ENCODE data around the gene SIVA1. TPM values are rescaled to one million over a fixed set of nuclear protein-coding genes. Genes with fewer than 3 reads are reported as not detected.

SIVA1 gene
- polyA plus RNA-seq, 1 of the 3 experiments (the other 2 are of a cell fraction) = 137 TPM

DNA sequence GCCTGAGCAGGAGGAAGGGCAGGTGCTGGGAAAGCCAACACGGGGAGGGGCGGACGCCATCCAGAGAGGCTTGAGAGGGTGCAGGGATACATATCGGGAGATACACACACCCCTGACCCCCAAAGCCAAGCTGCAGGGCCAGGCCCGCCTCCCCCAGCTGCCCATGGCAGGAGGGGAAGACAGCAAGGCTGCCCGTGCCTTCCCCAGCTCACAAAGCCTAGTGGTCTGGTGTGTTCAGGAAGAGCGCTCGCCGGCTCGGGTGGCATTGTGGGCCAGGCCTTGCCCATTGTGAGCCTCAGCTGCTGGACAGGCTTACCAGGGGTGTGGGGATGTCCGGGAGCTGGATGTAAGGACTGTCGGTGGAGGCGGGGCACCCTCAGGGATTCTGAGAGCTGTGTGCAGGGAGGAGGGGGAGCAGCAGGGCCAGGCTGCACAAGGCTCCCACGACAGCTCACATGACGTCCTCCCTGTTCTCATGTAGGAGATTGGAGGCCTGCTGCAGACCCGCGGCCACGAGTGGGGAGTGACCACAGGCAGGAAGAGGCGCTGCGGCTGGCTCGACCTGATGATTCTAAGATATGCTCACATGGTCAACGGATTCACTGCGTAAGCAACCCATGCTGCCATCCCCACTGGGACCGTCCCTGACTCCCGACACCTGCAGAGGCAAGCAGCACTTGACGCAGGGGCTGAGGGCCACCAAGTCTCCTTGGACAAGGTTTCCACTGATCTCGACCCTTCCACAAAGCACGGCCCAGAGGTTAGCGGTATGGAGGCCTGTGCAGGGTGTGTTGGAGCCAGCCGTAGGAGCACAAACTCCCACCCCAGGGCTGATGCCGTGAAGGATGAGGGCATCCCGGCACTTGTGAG lies 10.1 kb upstream of the SIVA1 start:
- ChIA-PET POLR2A (interaction anchor here (0.6 kb wide), 1 partner anchor 8 kb away, joined by 3 read pairs; no protein-coding TSS in a partner anchor), CTCF (interaction anchor here (0.7 to 1.4 kb wide), 2 partner anchors 8 to 26 kb away, joined by 3 read pairs; no protein-coding TSS in a partner anchor)
- TF ChIP-seq EP300 (IDR thresholded peaks at IDR 0.05; ENCODE audit: borderline replicate concordance in 1 of 2, low read depth in 1 of 2, low read length in 1 of 2) = no peak
- TF ChIP-seq NFIC (IDR thresholded peaks at IDR 0.05; ENCODE audit: borderline replicate concordance) = no peak
- TF ChIP-seq TAF1 (IDR thresholded peaks at IDR 0.05; ENCODE audit: borderline replicate concordance, low read depth, low read length) = no peak
- TF ChIP-seq FOSL2 (IDR thresholded peaks at IDR 0.05; ENCODE audit: borderline replicate concordance, low read depth) = no peak
- no peak for TF ChIP-seq FOXM1 (IDR thresholded peaks at IDR 0.05; ENCODE audit: low read depth)
- TF ChIP-seq FOXJ3 (CRISPR knock-in tag; IDR thresholded peaks at IDR 0.05) = no peak
- no peak for TF ChIP-seq TEAD4 (IDR thresholded peaks at IDR 0.05; ENCODE audit: borderline replicate concordance, insufficient read depth)
- TF ChIP-seq GATA2 (CRISPR knock-in tag; IDR thresholded peaks at IDR 0.05) = no peak
- TF ChIP-seq POLR2AphosphoS5 (IDR thresholded peaks at IDR 0.05; ENCODE audit: low read depth, low read length) = no peak
- TF ChIP-seq RAD21 (IDR thresholded peaks at IDR 0.05; ENCODE audit: low read length) = no peak
- TF ChIP-seq MXI1 (IDR thresholded peaks at IDR 0.05; ENCODE audit: low read depth, low read length) = no peak
- TF ChIP-seq RCOR1 (IDR thresholded peaks at IDR 0.05; ENCODE audit: low read length) = no peak

DNA sequence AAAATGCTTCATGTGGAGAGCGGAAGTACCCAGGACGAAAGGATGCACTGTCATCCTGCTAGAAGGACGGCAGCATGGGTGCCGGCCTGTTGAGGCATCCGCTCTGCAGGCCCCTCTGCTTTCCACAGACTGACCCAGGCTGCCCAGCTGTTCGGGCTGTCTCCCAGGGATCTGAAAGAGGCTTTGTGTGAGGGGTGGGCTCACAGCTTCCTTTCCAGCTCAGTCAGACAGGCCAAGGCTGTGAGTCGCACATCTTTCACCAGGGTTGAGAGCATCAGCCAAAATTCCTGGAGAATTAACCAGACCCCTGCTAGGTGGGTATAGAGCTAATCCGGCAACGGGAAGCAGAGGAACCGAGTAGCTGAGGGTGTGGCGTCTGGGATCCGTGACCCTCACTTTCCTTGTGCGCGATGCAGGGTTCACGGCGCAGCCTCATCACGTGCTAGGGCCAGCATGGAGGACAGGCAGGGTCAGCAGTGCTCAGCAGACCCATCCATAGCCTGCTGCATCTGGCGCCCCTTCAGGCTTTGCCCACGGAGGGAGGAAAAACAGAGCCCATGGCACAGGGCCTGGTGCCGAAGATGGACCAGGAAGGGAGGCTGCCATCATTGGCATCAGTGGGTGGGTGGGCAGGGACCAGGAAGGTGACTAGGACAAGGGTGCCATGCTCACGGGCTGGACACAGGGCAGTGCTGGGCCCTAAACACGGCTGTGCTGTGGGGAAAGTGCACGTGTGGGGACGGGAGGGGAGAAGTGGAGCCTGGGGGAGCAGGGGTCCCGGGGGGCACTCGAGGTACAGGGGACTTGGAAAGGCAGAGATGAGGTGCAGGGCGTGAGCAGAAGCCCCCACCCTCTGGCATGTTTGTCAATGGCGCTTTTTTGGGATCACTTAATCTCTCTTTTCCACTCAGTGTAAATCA lies 9.2 kb upstream of the SIVA1 start:
- no peak overlapping the region for H3K9ac ChIP-seq
- DNase-seq = no peak
- H3K4me2 ChIP-seq = no peak overlapping the region
- no peaks in the 10 kb centered on the region; a peak in 1 of 4 replicates for H3K4me1 ChIP-seq (ENCODE audit: control insufficient read depth in 1 of 2, insufficient read depth in 2 of 2, low read depth in 1 of 2, low read length in 1 of 2)
- H3K27ac ChIP-seq (ENCODE audit: low read depth in 2 of 2, low read length in 1 of 2) = no peak overlapping the region
- no peak overlapping the region for H2AFZ ChIP-seq (ENCODE audit: low read depth)
- no peaks in the 10 kb centered on the region for H3K9me3 ChIP-seq
- no peaks in the 10 kb centered on the region for H3K9me2 ChIP-seq
- ChIA-PET CTCF (no interaction called here), POLR2A (no interaction called here)
- no peaks in the 10 kb centered on the region for H4K20me1 ChIP-seq (ENCODE audit: insufficient read depth)
- 75% methylated on average over 18 of the region's 28 CpGs for WGBS (ENCODE audit: low lambda C conversion rate)
- peaks cover 0 to 5% of the 10 kb centered on the region in 2 experiments for H3K36me3 ChIP-seq (replicated peaks in 1 of 2; ENCODE audit: control insufficient read depth in 1 of 2, insufficient read depth in 2 of 2, low read length in 1 of 2)
- no peaks in the 10 kb centered on the region for H3F3A ChIP-seq (replicated peaks; ENCODE audit: insufficient read depth)
- H3K4me3 ChIP-seq (ENCODE audit: low read depth in 2 of 2, low read length in 1 of 2) = no peak overlapping the region
- no peaks in the 10 kb centered on the region for H3K27me3 ChIP-seq (ENCODE audit: insufficient read depth)
- no peaks in the 10 kb centered on the region for H3K79me2 ChIP-seq (ENCODE audit: insufficient read depth)
- no peak for TF ChIP-seq NFIC (IDR thresholded peaks at IDR 0.05; ENCODE audit: borderline replicate concordance)
- TF ChIP-seq NRF1 (IDR thresholded peaks at IDR 0.05; ENCODE audit: low read depth, low read length) = no peak
- TF ChIP-seq FOSL2 (IDR thresholded peaks at IDR 0.05; ENCODE audit: borderline replicate concordance, low read depth) = no peak
- TF ChIP-seq RAD21 (IDR thresholded peaks at IDR 0.05; ENCODE audit: low read length) = no peak
- TF ChIP-seq, protein P1, sequence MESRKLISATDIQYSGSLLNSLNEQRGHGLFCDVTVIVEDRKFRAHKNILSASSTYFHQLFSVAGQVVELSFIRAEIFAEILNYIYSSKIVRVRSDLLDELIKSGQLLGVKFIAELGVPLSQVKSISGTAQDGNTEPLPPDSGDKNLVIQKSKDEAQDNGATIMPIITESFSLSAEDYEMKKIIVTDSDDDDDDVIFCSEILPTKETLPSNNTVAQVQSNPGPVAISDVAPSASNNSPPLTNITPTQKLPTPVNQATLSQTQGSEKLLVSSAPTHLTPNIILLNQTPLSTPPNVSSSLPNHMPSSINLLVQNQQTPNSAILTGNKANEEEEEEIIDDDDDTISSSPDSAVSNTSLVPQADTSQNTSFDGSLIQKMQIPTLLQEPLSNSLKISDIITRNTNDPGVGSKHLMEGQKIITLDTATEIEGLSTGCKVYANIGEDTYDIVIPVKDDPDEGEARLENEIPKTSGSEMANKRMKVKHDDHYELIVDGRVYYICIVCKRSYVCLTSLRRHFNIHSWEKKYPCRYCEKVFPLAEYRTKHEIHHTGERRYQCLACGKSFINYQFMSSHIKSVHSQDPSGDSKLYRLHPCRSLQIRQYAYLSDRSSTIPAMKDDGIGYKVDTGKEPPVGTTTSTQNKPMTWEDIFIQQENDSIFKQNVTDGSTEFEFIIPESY (IDR thresholded peaks at IDR 0.05; ENCODE audit: borderline replicate concordance, low read depth) = no peak
- no peak for TF ChIP-seq JUND (IDR thresholded peaks at IDR 0.05)
- TF ChIP-seq, protein P2, sequence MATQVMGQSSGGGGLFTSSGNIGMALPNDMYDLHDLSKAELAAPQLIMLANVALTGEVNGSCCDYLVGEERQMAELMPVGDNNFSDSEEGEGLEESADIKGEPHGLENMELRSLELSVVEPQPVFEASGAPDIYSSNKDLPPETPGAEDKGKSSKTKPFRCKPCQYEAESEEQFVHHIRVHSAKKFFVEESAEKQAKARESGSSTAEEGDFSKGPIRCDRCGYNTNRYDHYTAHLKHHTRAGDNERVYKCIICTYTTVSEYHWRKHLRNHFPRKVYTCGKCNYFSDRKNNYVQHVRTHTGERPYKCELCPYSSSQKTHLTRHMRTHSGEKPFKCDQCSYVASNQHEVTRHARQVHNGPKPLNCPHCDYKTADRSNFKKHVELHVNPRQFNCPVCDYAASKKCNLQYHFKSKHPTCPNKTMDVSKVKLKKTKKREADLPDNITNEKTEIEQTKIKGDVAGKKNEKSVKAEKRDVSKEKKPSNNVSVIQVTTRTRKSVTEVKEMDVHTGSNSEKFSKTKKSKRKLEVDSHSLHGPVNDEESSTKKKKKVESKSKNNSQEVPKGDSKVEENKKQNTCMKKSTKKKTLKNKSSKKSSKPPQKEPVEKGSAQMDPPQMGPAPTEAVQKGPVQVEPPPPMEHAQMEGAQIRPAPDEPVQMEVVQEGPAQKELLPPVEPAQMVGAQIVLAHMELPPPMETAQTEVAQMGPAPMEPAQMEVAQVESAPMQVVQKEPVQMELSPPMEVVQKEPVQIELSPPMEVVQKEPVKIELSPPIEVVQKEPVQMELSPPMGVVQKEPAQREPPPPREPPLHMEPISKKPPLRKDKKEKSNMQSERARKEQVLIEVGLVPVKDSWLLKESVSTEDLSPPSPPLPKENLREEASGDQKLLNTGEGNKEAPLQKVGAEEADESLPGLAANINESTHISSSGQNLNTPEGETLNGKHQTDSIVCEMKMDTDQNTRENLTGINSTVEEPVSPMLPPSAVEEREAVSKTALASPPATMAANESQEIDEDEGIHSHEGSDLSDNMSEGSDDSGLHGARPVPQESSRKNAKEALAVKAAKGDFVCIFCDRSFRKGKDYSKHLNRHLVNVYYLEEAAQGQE (IDR thresholded peaks at IDR 0.05; ENCODE audit: low read depth, low read length) = no peak
- no peak for TF ChIP-seq TEAD4 (IDR thresholded peaks at IDR 0.05; ENCODE audit: borderline replicate concordance, insufficient read depth)
- TF ChIP-seq GABPA (IDR thresholded peaks at IDR 0.05; ENCODE audit: low read depth) = no peak
- no peak for TF ChIP-seq PBX3 (IDR thresholded peaks at IDR 0.05)

More for the DNA sequence above, 10.1 kb upstream of the SIVA1 start:
- no peaks in the 10 kb centered on the region; a peak in 1 of 4 replicates for H3K4me1 ChIP-seq (ENCODE audit: control insufficient read depth in 1 of 2, insufficient read depth in 2 of 2, low read depth in 1 of 2, low read length in 1 of 2)
- no peaks in the 10 kb centered on the region for H3K27me3 ChIP-seq (ENCODE audit: insufficient read depth)
- no peaks in the 10 kb centered on the region for H3K79me2 ChIP-seq (ENCODE audit: insufficient read depth)
- no peaks in the 10 kb centered on the region for H3K9me3 ChIP-seq
- no peak for DNase-seq
- H3K4me2 ChIP-seq = no peak overlapping the region
- peaks cover 0 to 5% of the 10 kb centered on the region in 2 experiments for H3K36me3 ChIP-seq (replicated peaks in 1 of 2; ENCODE audit: control insufficient read depth in 1 of 2, insufficient read depth in 2 of 2, low read length in 1 of 2)
- H4K20me1 ChIP-seq (ENCODE audit: insufficient read depth) = no peaks in the 10 kb centered on the region
- H3K9ac ChIP-seq = no peak overlapping the region
- H2AFZ ChIP-seq (ENCODE audit: low read depth) = no peak overlapping the region
- no peaks in the 10 kb centered on the region for H3F3A ChIP-seq (replicated peaks; ENCODE audit: insufficient read depth)
- no peak overlapping the region for H3K27ac ChIP-seq (ENCODE audit: low read depth in 2 of 2, low read length in 1 of 2)
- H3K9me2 ChIP-seq = no peaks in the 10 kb centered on the region
- 94% methylated on average over 19 of the region's 32 CpGs for WGBS (ENCODE audit: low lambda C conversion rate)
- no peak overlapping the region for H3K4me3 ChIP-seq (ENCODE audit: low read depth in 2 of 2, low read length in 1 of 2)
